Right atrium auricular region (tissue), 2 donors: ENCODE measurements around the gene FHL2. TPM values are rescaled to one million over a fixed set of nuclear protein-coding genes. Genes with fewer than 3 reads are reported as not detected.
A peak's percentile ranks its signal among the peaks of the same experiment; 100 is the strongest.

Experiments
- DNase-seq: peaks from one replicate; pipeline ENCODE4 v3.0.0-alpha.2; 2019; ENCODE audit warnings: low spot score
- H3K27ac ChIP-seq, 2 donors: fragments of 200-600 bp; sonication (generic); 1 replicate in 1 of 2; 2 replicates in 1 of 2; pipeline ENCODE4 v1.5.1; 2016 to 2019
- H3K27me3 ChIP-seq, 2 donors: fragments of 200-600 bp; sonication (generic); one replicate each; pipeline versions ENCODE4 v1.5.1 to v1.6.0; 2017 to 2019
- H3K36me3 ChIP-seq: fragments of 200-600 bp; sonication (generic); one replicate; pipeline ENCODE4 v1.5.1; 2016
- H3K4me1 ChIP-seq, 2 donors: fragments of 200-600 bp; sonication (generic); one replicate each; pipeline versions ENCODE4 v1.5.1 to v1.6.0; 2017 to 2019
- H3K4me3 ChIP-seq, 2 donors: fragments of 200-600 bp; sonication (generic); 1 replicate in 1 of 2; 2 replicates in 1 of 2; pipeline ENCODE4 v1.5.1; 2017 to 2019; ENCODE audit warnings: mild to moderate bottlenecking in 1 of 2, moderate library complexity in 1 of 2
- H3K9me3 ChIP-seq, 2 donors: fragments of 200-600 bp; sonication (generic); one replicate each; pipeline ENCODE4 v1.5.1; 2019
- CTCF ChIP-seq, 2 donors: fragments of 200-600 bp; sonication (generic); IDR thresholded peaks; one replicate each; pipeline ENCODE4 v1.5.1; 2019; ENCODE audit warnings: antibody characterized with exemption in 2 of 2
- total RNA-seq, 2 donors: library from RNA; depleted of rRNA; stranded (reverse); fragments of >200 nt; gene quantifications; one replicate each; pipeline ENCODE4 v1.1.0, GENCODE V29; 2016

FHL2 gene
- total RNA-seq: 100 to 1,000 TPM; 141 to 356 TPM

- Histone ChIP-seq H3K9me3 (no peaks in the 10 kb centered on the region), H3K27ac (peak within 1 kb of the TSS; percentile 89 to 94), H3K36me3 (no peaks in the 10 kb centered on the region), H3K4me3 (peak within 1 kb of the TSS; percentile 74 to 81), H3K4me1 (peaks cover 0 to 21% of the 10 kb centered on the region in 2 donors), H3K27me3 (no peaks in the 10 kb centered on the region)
- TF ChIP-seq CTCF (IDR thresholded peaks at IDR 0.05): peak; percentile 46 to 58
- DNase-seq: peak; percentile 78
These were observed at the start of gene FHL2 for GRCh38 chr2:105398336-105399206. FHL2 (minus strand) TSS chr2:105399051; CDS start chr2:105386516, 12,535 bp downstream.

DNA sequence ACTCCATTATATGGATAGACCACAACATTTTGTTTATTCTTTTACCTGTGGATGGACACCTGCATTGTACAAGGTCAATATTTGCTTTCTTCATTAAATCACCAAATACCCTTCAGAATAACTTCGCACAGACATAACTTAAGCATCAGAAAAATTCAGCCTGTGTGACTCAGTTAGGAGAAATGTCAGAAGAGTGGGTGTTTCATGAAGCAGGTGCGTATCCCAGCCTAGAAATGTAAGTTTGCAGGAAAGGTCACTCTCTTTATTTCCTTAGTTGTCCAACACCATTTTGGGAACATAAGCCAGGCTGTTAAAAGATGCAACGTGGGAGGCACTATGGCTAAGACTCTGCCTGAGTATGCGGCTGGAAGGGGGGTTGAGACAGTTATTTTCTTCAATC is 48.6 kb upstream of the FHL2 start:
- DNase-seq: no peak
- Histone ChIP-seq H3K27ac (no peak overlapping the region), H3K4me3 (no peak overlapping the region), H3K27me3 (no peaks in the 10 kb centered on the region), H3K36me3 (no peaks in the 10 kb centered on the region), H3K4me1 (no peaks in the 10 kb centered on the region), H3K9me3 (no peaks in the 10 kb centered on the region)
- TF ChIP-seq CTCF (IDR thresholded peaks at IDR 0.05): no peak

GRCh38 chr2:105446501-105446900 is 47.6 kb upstream of the FHL2 start:
- H3K27ac ChIP-seq: no peak overlapping the region
- TF ChIP-seq CTCF (IDR thresholded peaks at IDR 0.05): no peak
- H3K9me3 ChIP-seq: no peaks in the 10 kb centered on the region
- H3K4me3 ChIP-seq: no peak overlapping the region
- H3K36me3 ChIP-seq: no peaks in the 10 kb centered on the region
- H3K27me3 ChIP-seq: no peaks in the 10 kb centered on the region
- no peaks in the 10 kb centered on the region for H3K4me1 ChIP-seq
- DNase-seq: no peak

- no peak for TF ChIP-seq CTCF (IDR thresholded peaks at IDR 0.05)
- Histone ChIP-seq H3K27me3 (no peaks in the 10 kb centered on the region), H3K9me3 (no peaks in the 10 kb centered on the region)
These were observed 47.1 kb upstream of the FHL2 start for GRCh38 chr2:105445976-105446375.

DNA sequence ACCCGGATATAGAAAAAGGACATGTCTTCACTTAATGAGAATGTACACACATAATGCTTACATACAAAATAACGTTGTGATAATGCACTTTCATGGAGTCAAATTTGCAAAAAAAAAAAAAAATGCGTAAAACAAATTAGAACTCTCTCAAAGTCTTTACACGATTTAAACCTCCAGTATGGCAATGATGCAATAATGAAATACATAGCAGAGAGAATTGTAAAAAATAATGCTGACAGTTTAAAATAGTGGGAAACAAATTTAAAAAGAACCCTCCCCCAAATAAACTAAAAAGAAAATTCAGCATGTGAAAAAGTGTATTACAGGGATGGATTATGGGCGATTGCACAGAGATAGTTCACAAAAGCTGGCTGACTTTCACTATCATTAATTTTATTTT is 46.6 kb upstream of the FHL2 start:
- no peak for TF ChIP-seq CTCF (IDR thresholded peaks at IDR 0.05)
- H3K27me3 ChIP-seq: no peaks in the 10 kb centered on the region
- no peaks in the 10 kb centered on the region for H3K4me1 ChIP-seq
- no peak for DNase-seq
- H3K4me3 ChIP-seq: no peak overlapping the region
- no peak overlapping the region for H3K27ac ChIP-seq
- H3K9me3 ChIP-seq: no peaks in the 10 kb centered on the region
- H3K36me3 ChIP-seq: no peaks in the 10 kb centered on the region

More at GRCh38 chr2:105445976-105446375, 47.1 kb upstream of the FHL2 start:
- H3K4me1 ChIP-seq: no peaks in the 10 kb centered on the region
- DNase-seq: no peak
- H3K27ac ChIP-seq: no peak overlapping the region
- no peaks in the 10 kb centered on the region for H3K36me3 ChIP-seq
- H3K4me3 ChIP-seq: no peak overlapping the region
